Hindlimb muscle (tissue), 1 donor: ENCODE measurements around the gene THEM5. TPM values are rescaled to one million over a fixed set of nuclear protein-coding genes. Genes with fewer than 3 reads are reported as not detected.
"Not testable (repeated sequence)": the region's sequence is repeated elsewhere in the genome, so short reads cannot be mapped to it uniquely, and the experiment has no call there.

Source experiments
- DNase-seq: peaks from one replicate; pipeline ENCODE4 v3.0.0-alpha.2; 2013
- polyA plus RNA-seq: library from polyadenylated mRNA; unstranded; fragments of 120-200 nt; gene quantifications from one replicate; pipeline ENCODE4 v1.2.1, GENCODE V29; 2013; ENCODE audit not compliant: insufficient read length

The THEM5 gene, protein sequence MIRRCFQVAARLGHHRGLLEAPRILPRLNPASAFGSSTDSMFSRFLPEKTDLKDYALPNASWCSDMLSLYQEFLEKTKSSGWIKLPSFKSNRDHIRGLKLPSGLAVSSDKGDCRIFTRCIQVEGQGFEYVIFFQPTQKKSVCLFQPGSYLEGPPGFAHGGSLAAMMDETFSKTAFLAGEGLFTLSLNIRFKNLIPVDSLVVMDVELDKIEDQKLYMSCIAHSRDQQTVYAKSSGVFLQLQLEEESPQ
- polyA plus RNA-seq, result 0.37 TPM

DNA sequence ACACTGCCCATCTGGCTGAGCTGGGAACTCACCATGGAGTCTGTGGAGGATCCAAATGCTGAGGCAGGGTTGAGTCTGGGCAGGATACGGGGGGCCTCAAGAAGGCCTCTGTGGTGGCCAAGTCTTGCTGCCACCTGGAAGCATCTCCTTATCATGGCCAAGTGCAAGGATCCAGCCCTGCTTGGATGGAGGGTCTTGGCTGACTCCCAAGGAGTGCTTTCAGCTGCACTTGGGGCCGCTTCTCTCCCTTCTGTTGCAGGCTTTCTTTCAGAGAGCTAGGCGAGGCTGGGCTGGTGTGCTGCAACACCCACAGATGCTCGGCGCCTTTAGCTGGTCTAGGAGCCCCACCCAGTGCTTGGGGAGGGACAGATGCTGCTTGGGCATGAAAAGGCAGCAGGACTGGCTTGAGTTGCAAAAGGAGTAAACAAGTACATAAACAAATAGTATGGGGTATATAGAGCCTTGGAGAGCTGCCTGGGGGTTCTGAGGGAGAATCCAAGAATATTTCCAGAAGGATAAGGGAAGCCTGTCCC is at the start of gene THEM5:
Gene THEM5, minus strand, starts transcription at position 302 of the 533 bp plus-strand sequence. Its CDS starts 147 bp downstream, at position 155.
- DNase-seq, result no peak

DNA sequence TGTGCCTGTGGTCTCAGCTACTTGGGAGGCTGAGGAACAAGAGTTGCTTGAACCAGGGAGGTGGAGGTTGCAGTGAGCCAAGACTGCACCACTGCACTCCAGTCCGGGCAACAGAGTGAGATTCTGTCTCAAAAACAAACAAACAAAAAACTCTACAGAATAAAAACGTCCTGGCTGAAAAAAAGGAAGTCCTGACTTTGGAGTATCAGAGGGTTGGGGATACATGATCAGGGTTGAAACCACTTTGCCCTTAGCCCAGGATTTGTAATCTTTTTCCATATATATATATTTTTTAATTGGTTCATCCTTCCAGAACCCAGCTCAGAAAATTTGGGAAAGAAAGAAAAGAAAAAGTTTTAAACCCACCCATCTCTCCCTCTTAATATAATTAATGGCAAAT is 49.3 kb upstream of the THEM5 start:
- DNase-seq, result no peak

GRCh38 chr1:151900804-151901203 is 47.3 kb upstream of the THEM5 start:
- DNase-seq, result not testable (repeated sequence)

DNA sequence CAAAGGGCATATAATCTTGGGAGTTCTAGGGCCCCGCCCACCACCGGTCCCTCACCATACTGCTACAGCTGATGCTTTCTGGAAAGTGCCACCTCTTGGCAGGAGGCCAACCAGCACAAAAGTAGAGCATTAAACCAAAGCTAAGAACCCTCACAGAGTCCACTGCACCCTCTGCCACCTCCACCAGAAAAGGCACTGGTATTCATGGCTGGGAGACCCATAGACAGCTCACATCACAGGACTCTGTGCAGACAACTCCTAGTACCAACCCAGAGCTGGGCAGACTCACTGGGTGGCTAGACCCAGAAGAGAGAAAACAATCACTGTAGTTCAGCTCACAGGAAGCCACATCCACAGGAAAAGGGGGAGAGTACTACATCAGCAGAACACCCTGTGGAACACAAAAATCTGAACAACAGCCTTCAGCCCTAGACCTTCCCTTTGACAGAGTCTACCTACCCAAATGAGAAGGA is 45.0 kb upstream of the THEM5 start:
- no peak for DNase-seq

DNA sequence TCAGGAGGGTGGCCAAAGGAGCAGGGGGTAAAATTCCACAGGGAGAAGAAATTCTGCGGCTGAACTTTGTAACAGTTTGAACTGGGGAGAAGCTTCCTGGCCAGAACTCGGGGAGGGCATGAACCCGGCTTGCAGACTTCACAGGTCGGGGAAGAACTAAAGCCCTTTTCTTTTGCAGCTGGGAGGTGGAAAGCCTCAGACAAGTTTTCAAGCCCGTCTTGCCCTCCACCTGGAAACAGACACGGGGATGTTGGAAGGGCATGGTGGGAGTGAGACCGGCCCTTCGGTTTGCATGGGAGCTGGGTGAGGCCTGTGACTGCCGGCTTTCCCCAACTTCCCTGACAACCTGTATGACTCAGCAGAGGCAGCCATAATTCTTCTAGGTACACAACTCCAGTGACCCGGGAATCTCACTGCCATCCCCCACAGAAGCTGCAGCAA is 44.5 kb upstream of the THEM5 start:
- no peak for DNase-seq

DNA sequence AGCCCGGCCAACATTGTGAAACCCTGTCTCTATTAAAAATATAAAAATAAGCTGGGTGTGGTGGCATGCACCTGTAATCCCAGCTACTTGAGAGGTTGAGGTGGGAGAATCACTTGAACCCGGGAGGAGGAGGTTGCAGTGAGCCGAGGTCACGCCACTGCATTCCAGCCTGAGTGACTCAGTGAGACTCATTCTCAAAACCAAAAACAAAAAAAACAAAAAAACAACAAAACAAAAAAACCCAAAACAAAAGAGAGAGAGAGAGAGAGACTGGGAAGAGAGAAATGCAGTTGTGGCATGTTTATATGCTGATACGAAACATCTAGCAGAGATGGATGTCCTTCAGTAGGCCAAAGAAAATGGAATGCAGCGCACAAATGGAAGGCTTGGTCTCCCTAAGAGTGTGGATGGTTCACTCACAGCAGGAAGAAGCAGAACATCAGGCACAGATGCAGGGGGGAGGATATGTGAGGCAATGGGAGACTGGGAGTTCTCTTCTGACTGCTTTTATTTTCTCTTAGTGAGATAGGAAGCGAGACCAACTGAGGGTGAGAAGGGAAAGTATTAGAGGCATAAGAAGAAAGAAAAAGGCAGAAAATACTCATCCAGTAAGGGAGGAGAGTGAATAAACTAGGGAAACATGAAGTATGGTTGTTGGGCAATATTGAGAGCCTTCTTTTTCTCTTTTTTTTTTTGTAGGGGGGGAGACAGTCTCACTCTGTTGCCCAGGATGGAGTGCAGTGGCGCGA is 39.8 kb upstream of the THEM5 start:
- no peak for DNase-seq

- DNase-seq, result no peak
These were observed 38.7 kb upstream of the THEM5 start for GRCh38 chr1:151892190-151892589.

DNA sequence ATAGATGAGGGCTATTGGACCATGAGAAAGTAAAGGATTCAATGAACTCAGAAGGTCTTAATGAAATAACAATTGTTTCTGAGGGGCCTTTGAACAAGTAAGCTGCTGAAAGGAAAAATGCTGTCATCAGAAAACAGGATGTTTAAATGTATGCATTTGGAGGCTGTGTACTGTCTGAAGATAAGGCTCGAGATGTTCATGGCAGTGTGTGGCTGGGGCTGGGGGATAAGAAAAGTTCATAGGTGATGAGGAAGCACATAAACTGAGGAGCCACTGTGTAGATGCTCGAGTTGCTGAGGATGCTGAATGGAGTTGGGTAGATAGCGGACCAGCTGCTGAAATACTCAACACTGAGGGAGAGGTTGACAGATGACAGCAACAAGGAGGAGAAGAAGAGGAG is 38.0 kb upstream of the THEM5 start:
- no peak for DNase-seq

DNA sequence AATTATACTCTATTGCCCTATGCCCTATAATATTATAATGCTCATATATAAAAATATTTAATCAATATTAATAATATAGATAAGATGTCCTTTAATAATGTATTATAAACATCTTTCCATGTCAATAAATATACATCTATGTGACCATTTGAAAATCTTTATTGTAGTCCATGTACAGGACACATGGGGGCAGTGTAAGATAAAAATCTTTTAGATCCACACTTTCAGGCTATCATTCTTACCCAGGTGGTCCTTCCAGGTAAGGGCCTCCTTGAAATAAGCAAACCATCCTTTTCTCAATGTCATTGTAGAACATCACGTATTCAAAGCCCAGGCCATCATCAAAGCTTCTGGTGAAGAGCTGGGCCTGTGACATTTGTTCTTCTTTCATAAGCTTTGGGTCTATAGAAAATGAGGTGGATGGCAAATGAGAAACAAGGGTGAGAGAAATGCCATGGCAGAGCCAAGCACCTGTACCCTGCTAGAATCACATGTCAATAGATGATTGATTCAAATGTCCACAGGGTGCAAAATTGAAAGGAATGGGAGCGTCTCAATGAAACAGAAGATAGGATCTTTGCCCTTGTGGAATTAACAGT is 35.6 kb upstream of the THEM5 start:
- DNase-seq, result no peak

GRCh38 chr1:151887028-151887427 is 33.5 kb upstream of the THEM5 start:
- DNase-seq, result no peak

- no peak for DNase-seq
These were observed 32.0 kb upstream of the THEM5 start for GRCh38 chr1:151885479-151885878.

DNA sequence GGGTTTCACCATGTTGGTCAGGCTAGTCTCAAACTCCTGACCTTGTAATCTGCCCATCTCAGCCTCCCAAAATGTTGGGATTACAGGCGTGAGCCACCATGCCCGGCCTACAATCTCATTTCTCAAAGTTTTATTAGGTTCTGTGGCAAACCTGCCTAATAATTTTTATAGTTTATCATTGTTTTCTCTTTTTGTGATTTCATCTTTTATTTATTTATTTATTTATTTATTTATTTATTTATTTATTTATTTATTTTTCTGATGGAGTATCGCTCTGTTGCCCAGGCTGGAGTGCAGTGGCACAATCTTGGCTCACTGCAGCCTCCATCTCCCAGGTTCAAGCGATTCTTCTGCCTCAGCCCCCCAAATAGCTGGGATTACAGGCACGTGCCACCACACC is 31.4 kb upstream of the THEM5 start:
- DNase-seq, result not testable (repeated sequence)

DNA sequence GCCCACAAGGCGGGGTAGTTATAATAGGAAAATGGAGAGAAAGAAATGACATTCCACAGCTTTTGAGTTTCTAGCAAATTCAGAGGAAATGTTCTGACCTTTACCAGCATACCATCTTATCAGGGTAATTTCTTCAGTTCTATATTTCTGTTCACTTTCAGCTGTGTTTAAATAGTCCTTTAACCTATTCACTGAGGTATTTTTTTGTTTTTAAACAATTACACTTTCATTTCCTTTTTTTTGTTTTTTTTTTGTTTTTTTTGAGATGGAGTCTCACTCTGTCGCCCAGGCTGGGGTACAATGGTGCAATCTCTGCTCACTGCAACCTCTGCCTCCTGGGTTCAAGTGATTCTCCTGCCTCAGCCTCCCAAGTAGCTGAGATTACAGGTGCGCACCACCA is 30.9 kb upstream of the THEM5 start:
- DNase-seq, result not testable (repeated sequence)

GRCh38 chr1:151883898-151884297 is 30.4 kb upstream of the THEM5 start:
- not testable (repeated sequence) for DNase-seq

- not testable (repeated sequence) for DNase-seq
These were observed 29.4 kb upstream of the THEM5 start for GRCh38 chr1:151882918-151883317.

DNA sequence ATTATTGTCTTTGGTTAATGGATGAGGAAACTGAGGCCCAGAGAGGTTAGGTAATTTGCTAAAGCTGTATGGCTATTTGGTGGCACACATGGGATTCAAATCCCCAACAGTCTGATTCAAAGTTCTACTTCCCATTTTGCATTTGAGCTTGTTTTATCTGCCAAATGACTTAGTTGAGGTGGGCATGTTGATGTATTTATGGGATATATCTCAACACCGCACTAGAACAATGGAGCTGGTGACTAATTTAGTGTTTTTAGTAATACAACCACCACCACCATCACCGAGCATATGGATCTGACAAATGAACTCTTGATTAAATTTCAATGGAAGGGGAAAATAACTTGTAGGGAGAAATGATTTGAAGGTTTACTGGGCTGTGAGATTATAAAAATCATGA is 29.0 kb upstream of the THEM5 start:
- DNase-seq, result no peak

DNA sequence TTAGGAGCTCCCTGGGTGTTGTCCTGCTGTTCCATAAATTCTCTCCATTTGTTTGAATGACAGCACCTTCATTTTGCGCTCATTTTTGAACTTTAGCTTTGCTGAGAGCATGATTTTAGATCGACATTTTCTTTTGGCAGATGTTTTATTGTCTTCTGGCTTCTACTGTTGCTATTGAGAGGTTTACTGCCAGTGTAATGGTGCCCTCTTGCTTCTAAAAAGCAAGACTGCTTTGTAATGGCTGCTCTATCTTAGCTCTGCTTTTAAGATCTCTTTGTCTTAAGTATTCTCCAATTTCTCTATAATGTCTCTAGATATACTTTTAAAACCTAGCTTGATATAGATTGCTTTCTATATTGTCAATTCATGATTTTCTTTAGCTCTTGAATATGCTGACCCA is 28.0 kb upstream of the THEM5 start:
- DNase-seq, result no peak

DNA sequence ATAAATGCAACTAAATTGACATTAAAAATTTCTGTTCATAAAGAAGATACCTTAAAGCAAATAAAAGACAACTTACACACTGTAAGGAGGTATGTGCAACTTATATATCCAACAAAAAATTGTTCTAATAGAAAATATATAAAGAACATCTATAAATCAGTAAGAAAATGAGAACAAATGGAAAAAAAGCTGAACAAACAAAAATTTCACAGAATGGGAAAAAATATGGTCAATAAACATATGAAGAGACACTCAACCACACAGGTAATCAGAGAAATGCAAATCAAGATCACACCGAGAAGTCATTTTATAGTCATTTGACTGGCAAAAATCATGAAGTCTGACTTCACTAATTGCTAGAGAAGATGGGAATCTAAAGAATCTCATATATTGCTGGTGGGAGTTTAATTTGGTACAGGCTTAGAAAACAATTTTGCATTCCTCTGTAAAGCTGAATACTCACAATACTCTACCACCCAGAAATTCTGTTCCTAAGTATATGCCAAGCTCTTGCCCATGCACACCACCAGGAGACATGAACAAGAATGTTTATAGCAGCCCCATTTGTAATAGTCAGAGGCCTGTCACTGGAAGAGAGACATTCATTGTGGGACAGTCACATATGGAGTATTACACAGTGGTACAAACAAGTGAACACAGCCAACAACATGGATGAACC is 22.0 kb upstream of the THEM5 start:
- DNase-seq, result no peak

DNA sequence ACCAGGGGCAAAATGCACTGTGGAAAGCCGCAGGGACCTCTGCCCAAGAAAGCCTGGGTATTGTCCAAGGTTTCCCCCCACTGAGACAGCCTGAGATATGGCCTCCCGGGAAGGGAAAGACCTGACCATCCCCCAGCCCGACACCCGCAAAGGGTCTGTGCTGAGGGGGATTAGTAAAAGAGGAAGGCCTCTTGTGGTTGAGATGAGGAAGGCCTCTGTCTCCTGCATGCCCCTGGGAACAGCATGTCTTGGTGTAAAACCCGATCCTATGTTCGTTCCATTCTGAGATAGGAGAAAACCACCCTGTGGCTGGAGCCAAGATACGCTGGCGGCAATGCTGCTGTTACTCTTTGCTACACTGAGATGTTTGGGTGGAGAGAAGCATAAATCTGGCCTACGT is 19.3 kb upstream of the THEM5 start:
- not testable (repeated sequence) for DNase-seq

DNA sequence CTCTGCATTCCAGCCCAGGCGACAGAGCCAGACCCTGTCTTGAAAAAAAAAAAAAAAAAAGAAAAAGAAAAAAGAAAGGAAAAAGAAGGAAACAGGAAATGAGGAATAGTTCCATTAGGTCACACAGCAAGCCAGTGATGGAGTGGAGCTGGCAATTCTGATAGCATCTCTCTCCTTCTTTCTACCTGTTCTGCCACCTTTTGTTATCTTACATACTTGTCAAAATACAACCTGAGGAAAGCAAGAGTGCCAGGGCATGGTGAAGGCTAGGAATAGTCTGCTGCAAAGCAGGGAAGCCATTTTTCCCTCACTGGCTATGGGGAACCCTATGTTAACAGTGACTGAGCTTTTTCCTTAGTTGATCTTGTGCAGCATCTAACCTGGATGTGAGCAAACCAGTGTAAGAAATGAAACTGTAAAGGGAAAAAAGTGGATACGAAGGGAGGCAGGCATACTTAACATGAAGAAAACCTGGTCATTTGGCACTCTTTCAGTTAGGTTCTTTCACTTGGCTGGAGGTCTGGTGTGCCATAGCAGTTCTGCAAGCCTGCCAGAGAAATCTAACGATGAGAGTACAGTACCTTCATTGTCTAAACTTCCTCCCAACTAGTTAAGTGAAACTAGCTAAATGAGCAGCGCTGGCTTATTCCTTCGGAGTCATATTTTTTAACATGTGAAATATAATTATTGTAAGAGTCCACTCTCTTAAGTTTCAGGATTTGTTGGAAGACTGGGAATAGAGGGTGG is 17.9 kb upstream of the THEM5 start:
- DNase-seq, result no peak

- no peak for DNase-seq
These were observed 15.0 kb upstream of the THEM5 start for GRCh38 chr1:151868486-151868885.
